ENCODE data around the gene GGN. TPM values are rescaled to one million over a fixed set of nuclear protein-coding genes. Genes with fewer than 3 reads are reported as not detected.

Gene GGN
- total and polyA plus RNA-seq, 9 of the 15 experiments (the other 6 are each of a cell fraction or from before 2014, with no cell fraction given), result 0.15 to 0.33 TPM; not detected in 7

- TF ChIP-seq GABPA (tag; conservative IDR thresholded peaks at IDR 0.05; ENCODE audit: low read depth) (peak; percentile 44; the same call in 1 of the 2 replicates), RUNX1 (IDR thresholded peaks at IDR 0.05; ENCODE audit: low read depth) (no peak), NCOA6 (IDR thresholded peaks at IDR 0.05) (no peak), BHLHE40 (IDR thresholded peaks at IDR 0.05; ENCODE audit: low read length) (no peak), ETV6 (IDR thresholded peaks at IDR 0.05; ENCODE audit: borderline replicate concordance in 1 of 2, low read depth in 2 of 2, low read length in 1 of 2) (no peak), ETV6 (CRISPR knock-in tag; IDR thresholded peaks at IDR 0.05; ENCODE audit: borderline replicate concordance) (no peak), DEAF1 (CRISPR knock-in tag; IDR thresholded peaks at IDR 0.05) (no peak), ZC3H8 (IDR thresholded peaks at IDR 0.05) (no peak), CCAR2 (IDR thresholded peaks at IDR 0.05; ENCODE audit: low read depth, low read length) (no peak), ZHX1 (conservative IDR thresholded peaks at IDR 0.05; ENCODE audit: low read length) (no peak), PHB2 (IDR thresholded peaks at IDR 0.05; ENCODE audit: low read depth) (no peak), SRSF9 (IDR thresholded peaks at IDR 0.05; ENCODE audit: borderline replicate concordance, low read depth, low read length) (no peak), RERE (CRISPR knock-in tag; IDR thresholded peaks at IDR 0.05; ENCODE audit: borderline replicate concordance) (no peak), RBM14 (IDR thresholded peaks at IDR 0.05; ENCODE audit: borderline replicate concordance, insufficient read depth, low read depth, low read length) (no peak), HNRNPUL1 (IDR thresholded peaks at IDR 0.05; ENCODE audit: low read length) (no peak), GTF2A2 (tag; IDR thresholded peaks at IDR 0.05) (no peak), BRD9 (IDR thresholded peaks at IDR 0.05; ENCODE audit: low read depth, partially characterized antibody) (no peak), MCM3 (IDR thresholded peaks at IDR 0.05) (no peak), FOSL1 (tag; conservative IDR thresholded peaks at IDR 0.05) (no peak)
Observed at GRCh38 chr19:38362076-38362945, 25.5 kb downstream of the GGN start (continued).

Measured in K562 (cell line).